Activated T-cell treated with anti-CD3 and anti-CD28 coated beads for 4 hours (primary cell): ENCODE data around the gene IFT52.
"Not testable (repeated sequence)": the region's sequence is repeated elsewhere in the genome, so short reads cannot be mapped to it uniquely, and the experiment has no call there.

Source experiments
- DNase-seq: peaks from one replicate; pipeline ENCODE4 v3.0.0-alpha.2; 2020

Gene IFT52

GRCh38 chr20:43569282-43569681 is 21.5 kb upstream of the IFT52 start:
- no peak for DNase-seq

GRCh38 chr20:43570496-43570895 is 20.2 kb upstream of the IFT52 start:
- no peak for DNase-seq

DNA sequence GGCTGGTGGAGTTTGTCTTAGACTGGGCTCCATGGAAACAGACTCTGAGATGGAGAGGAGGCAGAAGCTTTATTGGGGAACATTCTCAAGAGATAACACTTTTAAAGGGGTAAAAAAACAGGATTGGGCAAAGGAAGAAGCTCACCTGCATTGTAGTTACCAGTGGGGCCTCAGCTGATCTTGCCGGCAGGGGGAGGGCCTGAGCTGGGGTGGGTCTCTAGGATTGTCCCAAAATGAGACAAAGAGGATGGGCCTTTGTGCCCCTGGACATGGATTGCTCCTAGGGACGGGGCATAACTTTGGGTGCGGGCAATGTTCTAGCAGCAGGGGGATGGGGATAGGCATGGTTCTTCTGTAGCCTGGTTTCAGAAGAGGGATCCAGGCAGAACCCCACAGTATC is 19.4 kb upstream of the IFT52 start:
- no peak for DNase-seq

DNA sequence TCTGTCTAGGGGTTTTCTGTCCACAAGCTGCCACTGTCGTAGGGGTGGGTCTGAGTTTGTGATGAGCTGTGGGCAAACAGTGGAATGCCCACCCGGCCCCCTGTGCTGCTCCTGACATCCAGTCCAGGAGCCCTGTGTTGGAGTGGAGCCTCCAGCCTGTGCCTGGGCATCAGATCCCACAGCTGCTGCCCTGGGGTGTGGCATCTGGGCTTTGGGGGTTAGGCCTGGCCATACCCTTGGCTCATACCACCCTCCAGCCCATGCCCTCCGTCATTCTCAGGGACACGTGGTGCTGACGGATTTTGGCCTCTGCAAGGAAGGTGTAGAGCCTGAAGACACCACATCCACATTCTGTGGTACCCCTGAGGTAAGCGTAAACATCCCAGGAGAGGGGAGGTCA is 19.0 kb upstream of the IFT52 start:
- no peak for DNase-seq

DNA sequence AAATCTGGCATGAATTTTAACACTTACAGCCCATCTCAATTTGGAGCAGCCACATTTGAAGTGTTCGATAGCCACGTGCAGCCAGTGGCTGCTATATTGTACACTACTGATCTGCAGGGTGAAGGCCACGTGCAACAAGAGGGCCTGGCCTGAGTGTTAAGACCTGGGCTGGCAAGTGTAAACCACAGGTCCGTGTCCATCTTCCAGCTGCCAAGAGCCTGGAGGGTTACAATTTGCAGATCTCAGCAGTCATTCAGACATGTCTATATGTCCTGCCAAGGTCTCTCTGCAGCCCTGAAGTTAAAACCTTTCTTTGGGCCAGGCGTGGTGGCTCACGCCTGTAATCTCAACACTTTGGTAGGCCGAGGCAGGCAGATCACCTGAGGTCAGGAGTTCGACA is 17.8 kb upstream of the IFT52 start:
- no peak for DNase-seq

- no peak for DNase-seq
These were observed 14.6 kb upstream of the IFT52 start for GRCh38 chr20:43576108-43576507.

DNA sequence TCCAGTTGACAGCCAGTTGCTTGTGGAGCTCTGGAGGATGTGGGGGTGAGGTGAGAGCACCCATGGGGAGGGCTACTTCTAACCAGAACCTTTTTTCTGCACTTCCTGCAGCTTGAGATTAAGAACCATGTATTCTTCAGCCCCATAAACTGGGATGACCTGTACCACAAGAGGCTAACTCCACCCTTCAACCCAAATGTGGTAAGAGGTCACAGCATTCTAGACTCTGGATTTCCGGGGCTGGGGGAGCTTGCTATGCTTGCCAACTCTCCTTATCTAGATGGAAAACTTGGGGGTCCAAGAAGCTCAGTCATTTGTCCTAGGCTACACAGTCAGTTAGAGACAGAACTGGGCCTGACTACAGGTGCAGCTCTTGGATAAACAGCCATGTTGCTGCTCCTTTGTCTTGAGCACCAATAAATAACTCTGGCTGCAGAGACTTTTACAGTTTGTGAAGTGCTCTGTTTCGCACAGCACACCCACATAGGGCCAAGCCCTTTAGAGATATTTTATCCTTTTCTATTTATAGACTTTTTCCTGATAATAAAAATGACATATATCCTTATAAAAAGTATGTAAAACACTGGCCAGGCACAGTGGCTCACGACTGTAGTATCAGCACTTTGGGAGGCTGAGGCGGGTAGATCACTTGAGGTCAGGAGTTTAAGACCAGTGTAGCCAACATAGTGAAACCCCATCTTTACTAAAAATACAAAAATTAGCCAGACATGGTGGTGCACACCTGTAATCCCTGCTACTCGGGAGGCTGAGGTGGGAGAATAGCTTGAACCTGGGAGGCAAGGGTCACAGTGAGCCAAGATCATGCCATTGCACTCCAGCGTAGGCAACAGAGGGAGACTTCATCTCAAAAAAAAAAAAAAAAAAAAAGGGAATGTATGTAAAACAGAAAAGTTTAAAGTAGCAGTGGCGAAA is 10.6 kb upstream of the IFT52 start:
- DNase-seq = no peak

- no peak for DNase-seq
These were observed 7.4 kb upstream of the IFT52 start for GRCh38 chr20:43583133-43583864.

- DNase-seq = no peak
These were observed 6.7 kb upstream of the IFT52 start for GRCh38 chr20:43583982-43584432.

- DNase-seq = no peak
These were observed 6.1 kb upstream of the IFT52 start for GRCh38 chr20:43584448-43585136.

DNA sequence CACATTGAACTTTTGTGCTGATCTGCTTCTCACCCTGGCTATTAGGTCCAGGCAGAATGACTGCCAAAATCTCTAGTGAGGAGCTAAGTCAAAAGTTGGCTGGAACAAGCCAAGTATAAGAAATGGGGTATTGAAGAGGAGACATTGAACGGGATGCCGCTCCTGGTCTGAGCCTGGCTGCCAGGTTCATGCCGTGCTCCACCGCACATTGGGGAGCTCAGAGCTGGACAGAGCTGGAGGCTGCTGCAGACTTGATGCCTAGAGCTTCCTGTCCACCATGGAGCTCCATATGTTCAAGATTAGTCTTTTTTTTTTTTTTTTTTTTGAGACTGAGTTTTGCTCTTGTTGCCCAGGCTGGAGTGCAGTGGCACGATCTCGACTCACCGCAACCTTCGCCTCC is 4.1 kb upstream of the IFT52 start:
- no peak for DNase-seq

DNA sequence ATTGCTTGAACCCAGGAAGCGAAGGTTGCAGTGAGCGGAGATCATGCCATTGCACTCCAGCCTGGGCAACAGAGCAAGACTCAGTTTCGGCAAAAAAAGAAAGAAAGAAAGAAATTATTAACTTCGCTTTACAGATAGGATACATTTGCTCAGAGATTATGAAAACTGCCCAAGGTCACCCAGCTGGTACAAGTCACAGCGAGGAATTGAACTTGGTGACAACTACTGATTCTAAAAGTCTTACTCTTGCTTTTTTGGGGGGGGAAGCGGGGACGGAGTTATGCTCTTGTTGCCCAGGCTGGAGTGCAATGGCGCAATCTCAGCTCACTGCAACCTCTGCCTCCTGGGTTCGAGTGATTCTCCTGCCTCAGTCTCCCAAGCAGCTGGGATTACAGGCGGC is 2.2 kb upstream of the IFT52 start:
- not testable (repeated sequence) for DNase-seq

DNA sequence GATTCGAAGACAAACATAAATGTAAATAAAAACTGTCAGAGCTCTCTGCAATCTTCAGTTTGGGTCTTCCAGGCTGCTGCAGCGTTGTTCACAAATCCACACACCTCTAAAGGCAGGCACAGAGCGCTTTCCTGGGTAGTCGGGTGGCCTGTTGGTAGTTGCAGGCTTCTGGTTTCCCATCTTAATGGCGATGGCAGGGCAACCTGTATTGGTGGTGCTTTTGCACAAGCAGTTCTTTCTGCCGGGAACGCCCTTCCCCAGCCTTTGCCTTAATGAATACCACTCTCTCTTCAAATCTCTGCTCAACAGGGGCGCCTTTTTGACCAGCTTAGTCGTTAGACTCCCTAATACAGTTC is 723 bp upstream of the IFT52 start:
- DNase-seq = no peak

- not testable (repeated sequence) for DNase-seq
These were observed 11.2 kb downstream of the IFT52 start for GRCh38 chr20:43601960-43602359.

GRCh38 chr20:43603124-43603523 is 12.4 kb downstream of the IFT52 start:
- DNase-seq = no peak

- DNase-seq = no peak
These were observed 15.0 kb downstream of the IFT52 start for GRCh38 chr20:43605715-43606114.

DNA sequence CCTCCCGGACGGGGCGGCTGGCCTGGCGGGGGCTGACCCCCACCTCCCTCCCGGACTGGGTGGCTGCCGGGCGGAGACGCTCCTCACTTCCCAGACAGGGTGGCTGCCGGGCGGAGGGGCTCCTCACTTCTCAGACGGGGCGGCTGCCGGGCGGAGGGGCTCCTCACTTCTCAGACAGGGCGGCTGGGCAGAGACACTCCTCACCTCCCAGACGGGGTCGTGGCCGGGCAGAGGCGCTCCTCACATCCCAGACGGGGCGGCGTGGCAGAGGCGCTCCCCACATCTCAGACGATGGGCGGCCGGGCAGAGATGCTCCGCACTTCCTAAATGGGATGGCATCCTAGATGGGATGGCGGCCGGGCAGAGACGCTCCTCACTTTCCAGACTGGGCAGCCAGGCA is 16.5 kb downstream of the IFT52 start:
- not testable (repeated sequence) for DNase-seq

DNA sequence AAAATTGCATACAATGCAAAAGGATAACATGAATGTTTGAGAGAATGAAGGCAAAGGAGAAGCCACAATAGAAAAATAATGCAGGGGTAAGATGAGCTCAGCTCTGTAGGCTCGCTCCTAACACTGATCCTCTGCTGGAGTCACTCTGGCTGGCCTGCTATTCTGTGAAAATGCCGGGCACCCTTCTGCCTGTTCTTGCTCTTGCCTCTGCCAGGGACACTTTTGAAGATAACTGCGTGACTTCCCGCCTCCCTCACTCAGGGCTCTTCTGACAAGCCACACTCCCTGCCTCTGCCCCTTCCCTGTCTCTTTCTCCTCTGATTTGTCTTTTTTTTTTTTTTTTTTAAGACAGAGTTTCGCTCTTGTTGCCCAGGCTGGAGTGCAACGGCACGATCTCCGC is 40.9 kb downstream of the IFT52 start:
- DNase-seq = no peak

- no peak for DNase-seq
These were observed 45.7 kb downstream of the IFT52 start for GRCh38 chr20:43636429-43636828.

GRCh38 chr20:43642548-43642947 is 51.8 kb downstream of the IFT52 start:
- DNase-seq = no peak

DNA sequence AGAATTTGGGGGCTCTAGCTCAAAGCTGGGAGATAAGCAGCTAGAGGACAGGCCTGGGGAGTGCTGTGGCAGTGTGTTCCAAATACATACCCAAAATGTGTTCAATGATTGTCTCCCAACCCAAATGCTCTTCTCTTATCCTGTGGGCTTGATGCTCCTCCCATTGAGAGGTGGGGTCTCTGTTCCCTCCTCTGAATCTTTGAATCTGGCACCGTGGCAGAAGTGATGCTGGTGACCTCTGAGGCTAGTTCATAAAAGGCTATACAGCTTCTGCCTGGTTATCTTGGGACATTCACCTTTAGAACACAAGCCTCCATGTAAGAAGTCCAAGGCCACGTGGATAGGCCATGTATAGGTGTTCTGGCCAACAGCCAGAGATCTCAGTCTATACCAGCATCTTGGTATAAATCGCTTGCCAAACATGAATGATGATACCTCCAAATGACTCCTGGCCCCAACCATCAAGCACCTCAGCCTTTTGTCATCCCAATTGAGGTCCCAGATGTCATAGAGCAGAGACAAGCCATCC is 60.3 kb downstream of the IFT52 start:
- DNase-seq = no peak

DNA sequence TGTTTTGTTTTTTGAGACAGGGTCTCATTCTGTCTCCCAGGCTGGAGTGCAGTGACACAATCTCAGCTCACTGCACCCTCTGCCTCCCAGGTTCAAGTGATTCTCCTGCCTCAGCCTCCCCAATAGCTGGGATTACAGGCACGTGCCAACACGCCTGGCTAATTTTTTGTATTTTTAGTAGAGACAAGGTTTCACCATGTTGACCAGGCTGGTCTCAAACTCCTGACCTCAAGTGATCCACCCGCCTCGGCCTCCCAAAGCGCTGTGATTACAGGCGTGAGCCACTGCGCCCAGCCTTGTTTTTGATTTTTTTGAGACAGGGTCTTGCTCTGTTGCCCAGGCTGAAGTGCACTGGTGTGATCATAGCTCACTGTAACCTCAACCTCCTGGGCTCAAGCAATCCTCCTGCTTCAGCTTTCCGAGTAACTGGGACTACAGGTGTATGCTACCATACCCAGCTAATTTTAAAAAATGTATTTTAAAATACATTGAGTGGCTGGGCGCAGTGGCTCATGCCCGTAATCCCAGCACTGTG is 61.0 kb downstream of the IFT52 start:
- not testable (repeated sequence) for DNase-seq

DNA sequence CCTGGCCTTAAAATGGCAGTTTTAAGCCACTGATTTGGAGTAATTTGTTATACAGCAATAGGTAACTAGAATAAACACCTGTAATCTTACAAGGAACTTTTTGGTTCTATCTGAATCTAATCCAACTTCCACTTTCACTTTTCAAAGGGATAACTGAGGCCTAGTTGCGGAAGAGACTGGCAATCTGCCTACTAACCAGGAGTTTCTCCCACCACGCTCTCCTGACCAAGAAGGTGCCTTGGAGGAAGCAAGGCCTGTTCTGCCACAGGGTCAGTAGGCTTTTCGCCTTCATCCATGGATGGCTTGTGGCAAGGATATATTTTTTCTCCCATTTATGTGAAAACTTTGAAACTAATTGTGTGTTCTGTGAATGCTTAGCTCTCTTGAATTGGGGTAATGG is 63.2 kb downstream of the IFT52 start:
- DNase-seq = no peak
